ENCODE data around the gene INAVA. TPM values are rescaled to one million over a fixed set of nuclear protein-coding genes. Genes with fewer than 3 reads are reported as not detected.
A peak's percentile ranks its signal among the peaks of the same experiment; 100 is the strongest.

INAVA gene
- total and polyA plus RNA-seq, 2 of the 13 experiments (the other 11 are each of a cell fraction or from before 2014, with no cell fraction given), result 6.0 to 13.5 TPM

- TF ChIP-seq, protein P1, sequence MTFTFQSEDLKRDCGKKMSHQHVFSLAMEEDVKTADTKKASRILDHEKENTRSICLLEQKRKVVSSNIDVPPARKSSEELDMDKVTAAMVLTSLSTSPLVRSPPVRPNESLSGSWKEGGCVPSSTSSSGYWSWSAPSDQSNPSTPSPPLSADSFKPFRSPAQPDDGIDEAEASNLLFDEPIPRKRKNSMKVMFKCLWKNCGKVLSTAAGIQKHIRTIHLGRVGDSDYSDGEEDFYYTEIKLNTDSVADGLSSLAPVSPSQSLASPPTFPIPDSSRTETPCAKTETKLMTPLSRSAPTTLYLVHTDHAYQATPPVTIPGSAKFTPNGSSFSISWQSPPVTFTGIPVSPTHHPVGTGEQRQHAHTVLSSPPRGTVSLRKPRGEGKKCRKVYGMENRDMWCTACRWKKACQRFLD (CRISPR knock-in tag; IDR thresholded peaks at IDR 0.05; ENCODE audit: borderline replicate concordance), result no peak
- no peak for TF ChIP-seq THAP7 (CRISPR knock-in tag; IDR thresholded peaks at IDR 0.05)
- TF ChIP-seq GLMP (CRISPR knock-in tag; IDR thresholded peaks at IDR 0.05; ENCODE audit: borderline replicate concordance), result no peak
- TF ChIP-seq ZNF776 (CRISPR knock-in tag; IDR thresholded peaks at IDR 0.05), result no peak
- TF ChIP-seq ZNF138 (CRISPR knock-in tag; IDR thresholded peaks at IDR 0.05; ENCODE audit: low read depth), result no peak
- no peak for TF ChIP-seq ZBED4 (CRISPR knock-in tag; IDR thresholded peaks at IDR 0.05; ENCODE audit: borderline replicate concordance)
- TF ChIP-seq, protein P2, sequence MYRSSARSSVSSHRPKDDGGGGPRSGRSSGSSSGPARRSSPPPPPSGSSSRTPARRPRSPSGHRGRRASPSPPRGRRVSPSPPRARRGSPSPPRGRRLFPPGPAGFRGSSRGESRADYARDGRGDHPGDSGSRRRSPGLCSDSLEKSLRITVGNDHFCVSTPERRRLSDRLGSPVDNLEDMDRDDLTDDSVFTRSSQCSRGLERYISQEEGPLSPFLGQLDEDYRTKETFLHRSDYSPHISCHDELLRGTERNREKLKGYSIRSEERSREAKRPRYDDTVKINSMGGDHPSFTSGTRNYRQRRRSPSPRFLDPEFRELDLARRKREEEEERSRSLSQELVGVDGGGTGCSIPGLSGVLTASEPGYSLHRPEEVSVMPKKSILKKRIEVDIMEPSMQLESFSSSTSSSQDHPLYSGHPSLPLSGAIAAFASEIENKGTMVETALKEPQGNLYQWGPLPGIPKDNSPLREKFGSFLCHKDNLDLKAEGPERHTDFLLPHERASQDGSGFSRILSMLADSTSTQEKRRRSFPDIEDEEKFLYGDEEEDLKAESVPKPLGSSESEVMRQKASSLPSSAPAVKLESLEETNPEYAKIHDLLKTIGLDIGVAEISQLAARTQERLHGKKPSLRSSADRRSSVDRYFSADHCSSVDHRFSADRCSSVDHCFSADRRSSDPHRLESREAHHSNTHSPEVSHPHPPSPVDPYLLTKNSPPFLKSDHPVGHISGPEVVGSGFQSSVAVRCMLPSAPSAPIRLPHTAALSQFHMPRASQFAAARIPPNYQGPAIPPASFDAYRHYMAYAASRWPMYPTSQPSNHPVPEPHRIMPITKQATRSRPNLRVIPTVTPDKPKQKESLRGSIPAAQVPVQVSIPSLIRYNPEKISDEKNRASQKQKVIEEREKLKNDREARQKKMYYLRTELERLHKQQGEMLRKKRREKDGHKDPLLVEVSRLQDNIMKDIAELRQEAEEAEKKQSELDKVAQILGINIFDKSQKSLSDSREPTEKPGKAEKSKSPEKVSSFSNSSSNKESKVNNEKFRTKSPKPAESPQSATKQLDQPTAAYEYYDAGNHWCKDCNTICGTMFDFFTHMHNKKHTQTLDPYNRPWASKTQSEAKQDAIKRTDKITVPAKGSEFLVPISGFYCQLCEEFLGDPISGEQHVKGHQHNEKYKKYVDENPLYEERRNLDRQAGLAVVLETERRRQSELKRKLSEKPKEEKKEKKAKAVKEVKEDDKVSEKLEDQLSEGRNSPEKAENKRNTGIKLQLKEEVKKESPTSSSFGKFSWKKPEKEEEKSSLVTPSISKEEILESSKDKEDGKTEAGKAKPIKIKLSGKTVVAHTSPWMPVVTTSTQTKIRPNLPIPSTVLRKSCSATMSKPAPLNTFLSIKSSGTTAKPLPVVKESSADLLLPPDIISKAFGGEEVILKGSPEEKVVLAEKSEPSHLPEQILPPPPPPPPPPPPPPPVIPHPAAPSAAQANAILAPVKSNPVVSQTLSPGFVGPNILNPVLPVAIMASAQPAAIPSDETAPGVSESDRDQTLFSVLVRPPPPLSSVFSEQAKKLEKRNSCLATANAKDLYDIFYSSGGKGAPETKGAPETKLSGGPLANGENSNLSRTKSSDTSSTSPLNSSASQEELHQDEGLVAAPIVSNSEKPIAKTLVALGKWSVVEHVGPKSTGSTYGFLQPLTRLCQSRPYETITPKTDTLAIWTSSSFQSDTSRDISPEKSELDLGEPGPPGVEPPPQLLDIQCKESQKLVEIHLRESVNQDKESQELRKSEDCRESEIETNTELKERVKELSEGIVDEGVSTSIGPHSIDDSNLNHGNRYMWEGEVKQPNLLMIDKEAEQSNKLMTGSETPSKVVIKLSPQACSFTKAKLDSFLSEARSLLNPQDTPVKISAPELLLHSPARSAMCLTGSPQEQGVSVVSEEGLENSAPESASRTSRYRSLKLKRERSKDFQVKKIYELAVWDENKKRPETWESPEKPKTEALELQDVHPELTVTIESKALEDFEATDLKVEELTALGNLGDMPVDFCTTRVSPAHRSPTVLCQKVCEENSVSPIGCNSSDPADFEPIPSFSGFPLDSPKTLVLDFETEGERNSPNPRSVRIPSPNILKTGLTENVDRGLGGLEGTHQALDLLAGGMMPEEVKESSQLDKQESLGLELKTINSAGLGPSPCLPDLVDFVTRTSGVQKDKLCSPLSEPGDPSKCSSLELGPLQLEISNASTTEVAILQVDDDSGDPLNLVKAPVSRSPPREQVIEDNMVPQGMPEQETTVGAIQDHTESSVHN (CRISPR knock-in tag; IDR thresholded peaks at IDR 0.05), result no peak
- TF ChIP-seq ZSCAN29 (CRISPR knock-in tag; conservative IDR thresholded peaks at IDR 0.05), result peak; percentile 65; the same call in 1 of the 2 replicates
- no peak for TF ChIP-seq HOXA7 (CRISPR knock-in tag; IDR thresholded peaks at IDR 0.05)
- TF ChIP-seq ZBTB8A (CRISPR knock-in tag; IDR thresholded peaks at IDR 0.05; ENCODE audit: borderline replicate concordance, low read depth), result no peak
- no peak for TF ChIP-seq ZFP41 (CRISPR knock-in tag; IDR thresholded peaks at IDR 0.05; ENCODE audit: borderline replicate concordance)
These were observed 4.8 kb downstream of the INAVA start (continued) for GRCh38 chr1:200899451-200899915.
